D721Med (cell line): ENCODE results near the gene PDLIM4.

ENCODE experiments used
- DNase-seq: peaks from one replicate; pipeline ENCODE4 v3.0.0; 2011; ENCODE audit warnings: low spot score; ENCODE audit not compliant: insufficient read length
- FAIRE-seq: peaks from 2 replicates; lab custom pipeline; 2011; peaks lifted over from hg19 to GRCh38; lab: Jason Lieb, UNC
- TF ChIP-seq, protein P1 (sequence below): IDR thresholded peaks from 2 replicates; pipeline ENCODE4 v1.5.1; 2012; ENCODE audit warnings: mild to moderate bottlenecking, control low read depth; ENCODE audit not compliant: insufficient read depth; ENCODE audit errors: missing control alignments

PDLIM4 gene

DNA sequence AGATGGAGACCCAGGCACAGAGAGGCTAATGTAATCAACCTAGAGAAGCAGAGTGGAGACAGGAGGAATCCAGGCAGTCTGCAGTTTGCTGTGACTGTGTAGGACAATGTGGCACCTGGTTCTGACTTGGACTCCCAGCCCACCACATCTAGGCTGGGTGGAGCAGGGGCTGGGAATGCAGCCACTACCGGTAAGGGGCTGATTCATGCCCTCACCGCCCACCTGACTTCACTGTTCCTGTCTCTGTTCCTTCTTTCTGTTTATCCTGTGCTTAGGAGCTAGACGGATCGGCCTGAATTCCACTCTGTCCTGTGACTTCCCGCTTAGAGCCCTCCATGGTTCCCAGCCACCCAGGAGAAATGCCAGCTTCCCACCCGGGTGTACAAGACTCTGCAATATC lies 2.6 kb downstream of the PDLIM4 start:
- DNase-seq (no peak), FAIRE-seq (no peak)
- TF ChIP-seq, protein P1, sequence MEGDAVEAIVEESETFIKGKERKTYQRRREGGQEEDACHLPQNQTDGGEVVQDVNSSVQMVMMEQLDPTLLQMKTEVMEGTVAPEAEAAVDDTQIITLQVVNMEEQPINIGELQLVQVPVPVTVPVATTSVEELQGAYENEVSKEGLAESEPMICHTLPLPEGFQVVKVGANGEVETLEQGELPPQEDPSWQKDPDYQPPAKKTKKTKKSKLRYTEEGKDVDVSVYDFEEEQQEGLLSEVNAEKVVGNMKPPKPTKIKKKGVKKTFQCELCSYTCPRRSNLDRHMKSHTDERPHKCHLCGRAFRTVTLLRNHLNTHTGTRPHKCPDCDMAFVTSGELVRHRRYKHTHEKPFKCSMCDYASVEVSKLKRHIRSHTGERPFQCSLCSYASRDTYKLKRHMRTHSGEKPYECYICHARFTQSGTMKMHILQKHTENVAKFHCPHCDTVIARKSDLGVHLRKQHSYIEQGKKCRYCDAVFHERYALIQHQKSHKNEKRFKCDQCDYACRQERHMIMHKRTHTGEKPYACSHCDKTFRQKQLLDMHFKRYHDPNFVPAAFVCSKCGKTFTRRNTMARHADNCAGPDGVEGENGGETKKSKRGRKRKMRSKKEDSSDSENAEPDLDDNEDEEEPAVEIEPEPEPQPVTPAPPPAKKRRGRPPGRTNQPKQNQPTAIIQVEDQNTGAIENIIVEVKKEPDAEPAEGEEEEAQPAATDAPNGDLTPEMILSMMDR = no peak

DNA sequence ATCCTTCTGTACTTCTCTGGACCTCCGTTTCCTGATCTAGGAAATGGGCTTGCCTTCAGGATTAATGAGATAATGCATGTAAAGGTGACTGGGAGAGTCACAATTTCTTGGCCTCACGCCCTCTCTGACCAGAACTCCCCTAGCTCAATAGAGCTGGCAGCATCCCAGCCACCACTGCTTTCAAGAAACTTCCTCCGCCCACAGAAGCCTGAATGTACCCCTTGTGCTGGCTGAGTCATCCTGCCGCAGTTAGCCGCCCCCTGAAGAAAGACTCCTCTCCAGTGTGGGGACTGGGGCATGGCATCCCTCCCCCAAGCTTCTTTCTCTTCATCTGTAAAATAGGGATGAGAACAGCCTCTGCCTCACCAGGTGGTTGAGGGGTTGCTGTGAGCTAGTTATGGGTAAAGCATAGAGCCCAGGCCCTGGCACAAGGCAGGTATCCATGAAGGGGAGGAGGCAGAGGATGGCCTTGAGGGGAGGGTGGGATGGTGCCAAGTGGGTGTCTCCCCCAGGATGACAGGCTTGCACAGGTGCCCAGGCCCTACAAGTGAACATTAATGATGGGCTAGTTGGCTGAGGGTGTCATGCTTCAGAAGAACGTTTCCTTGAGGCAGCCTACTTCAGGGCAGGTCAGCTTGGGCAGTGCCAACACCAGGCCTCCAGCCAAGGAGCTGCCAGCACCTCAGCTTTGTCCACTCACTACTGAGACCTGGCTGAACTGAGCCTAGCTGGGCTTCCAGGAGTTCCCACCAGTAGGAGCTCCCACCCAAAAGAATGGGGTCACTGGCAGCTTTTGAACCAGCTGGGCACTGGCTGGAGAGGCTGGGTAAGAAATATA lies 3.4 kb downstream of the PDLIM4 start:
- FAIRE-seq = no peak
- no peak for DNase-seq
- TF ChIP-seq, protein P1 = no peak

DNA sequence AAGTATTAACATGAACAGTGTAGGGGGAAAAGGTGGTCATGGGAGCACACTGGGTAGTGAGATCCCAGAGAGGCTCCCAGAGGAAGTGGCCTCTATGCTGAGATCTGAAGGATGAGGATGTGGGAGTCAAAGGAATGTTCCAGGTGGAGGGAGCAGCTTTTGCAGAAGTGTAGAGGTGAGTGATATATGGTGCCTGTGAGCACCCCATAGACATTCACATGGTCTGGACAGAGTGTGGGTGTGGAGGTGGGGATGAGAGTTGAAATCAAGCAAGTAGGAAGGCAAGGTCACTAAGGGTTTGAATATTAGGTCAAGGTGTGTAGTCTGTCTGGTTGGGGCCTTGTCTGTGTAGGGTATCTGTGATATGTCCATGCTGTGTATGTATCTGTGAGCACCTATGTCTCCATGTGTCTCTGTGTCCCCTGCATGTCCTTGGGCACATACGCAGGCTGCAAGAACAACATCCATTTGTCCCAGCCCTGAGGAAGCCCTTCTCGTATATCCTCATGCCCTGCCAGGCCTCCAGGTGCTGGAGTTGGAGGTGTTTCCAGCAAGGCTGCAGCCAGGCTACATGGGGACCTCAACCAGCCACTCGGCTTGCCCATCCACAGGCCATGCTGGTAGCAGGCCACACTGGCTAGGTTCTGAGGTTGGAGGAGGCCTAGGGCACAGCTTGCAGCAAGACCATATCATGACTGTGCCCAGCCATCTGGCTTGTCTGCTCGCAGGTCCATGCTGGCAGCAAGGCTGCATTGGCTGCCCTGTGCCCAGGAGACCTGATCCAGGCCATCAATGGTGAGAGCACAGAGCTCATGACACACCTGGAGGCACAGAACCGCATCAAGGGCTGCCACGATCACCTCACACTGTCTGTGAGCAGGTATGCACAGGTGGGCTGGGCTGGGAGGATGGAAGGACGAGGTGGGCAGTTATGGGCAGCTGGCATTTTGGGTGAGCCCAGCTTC lies 4.7 kb downstream of the PDLIM4 start:
- DNase-seq (no peak), FAIRE-seq (no peak)
- TF ChIP-seq, protein P1 = no peak

DNA sequence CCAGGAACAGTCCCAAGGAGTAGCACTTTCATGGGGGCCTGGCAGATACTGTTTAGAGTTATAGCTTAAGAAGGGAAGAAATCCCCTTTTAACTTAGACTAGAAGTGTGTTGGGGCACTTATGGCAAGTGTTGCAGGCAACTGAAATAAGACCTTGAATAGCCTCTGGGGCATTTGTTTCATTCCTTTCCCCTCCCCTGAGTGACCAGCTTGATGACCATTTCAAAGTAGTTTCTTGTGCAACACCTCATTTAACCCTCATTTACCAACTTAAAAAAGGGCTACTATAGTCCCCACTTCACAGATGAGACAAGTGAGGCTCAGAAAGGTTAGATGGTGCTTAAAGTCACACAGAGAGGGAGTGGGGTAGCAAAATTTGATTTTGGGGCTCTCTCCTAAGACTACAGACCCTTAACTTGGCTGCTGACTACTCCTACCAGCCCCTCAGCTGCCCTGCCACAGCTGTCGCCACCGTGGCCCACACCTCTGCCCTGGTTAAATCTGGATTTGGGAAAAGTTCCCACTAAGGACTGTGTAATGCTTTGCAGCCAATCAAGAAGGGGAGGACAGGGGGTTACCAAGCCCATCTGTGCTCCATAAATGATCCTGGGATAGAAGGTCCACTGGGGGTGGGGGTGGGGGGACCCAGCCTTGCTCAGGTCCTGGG lies 5.5 kb downstream of the PDLIM4 start:
- FAIRE-seq (no peak), DNase-seq (no peak)
- TF ChIP-seq, protein P1 = no peak

DNA sequence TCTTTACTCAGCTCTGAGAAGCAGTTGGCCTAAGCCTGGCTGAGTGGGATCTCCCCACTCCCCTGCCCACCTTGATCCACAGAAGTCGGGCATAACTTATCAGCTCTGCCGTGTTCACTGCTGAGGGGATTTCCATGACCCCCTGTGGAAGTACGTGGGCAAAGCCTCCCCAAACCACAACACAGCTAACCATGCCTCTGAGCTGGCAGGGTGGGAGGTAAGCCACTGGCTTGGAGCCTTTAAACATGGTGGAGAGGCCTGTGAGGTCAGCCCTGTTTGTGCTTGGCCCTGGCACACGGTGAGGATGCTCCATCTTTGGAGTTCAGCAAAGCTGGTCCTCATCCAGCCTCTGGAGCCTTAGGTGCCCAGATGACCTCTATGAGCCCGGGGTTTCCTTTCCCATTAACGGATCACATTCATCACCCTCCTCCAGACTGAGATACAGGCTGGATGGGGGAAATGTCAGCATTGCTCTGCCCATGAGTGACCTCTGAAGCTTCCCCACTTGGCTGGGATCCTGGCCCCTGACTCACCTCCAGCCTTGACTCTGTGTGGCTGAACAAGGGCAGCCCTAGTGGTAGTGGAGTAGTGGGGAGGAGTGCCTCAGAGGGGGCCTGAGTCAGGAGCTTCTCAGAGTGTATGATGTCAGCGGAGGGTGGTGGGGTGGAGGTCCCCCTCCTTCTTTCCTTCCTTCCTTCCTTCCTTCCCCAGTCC lies 6.2 kb downstream of the PDLIM4 start:
- TF ChIP-seq, protein P1 = no peak
- DNase-seq = no peak
- no peak for FAIRE-seq

DNA sequence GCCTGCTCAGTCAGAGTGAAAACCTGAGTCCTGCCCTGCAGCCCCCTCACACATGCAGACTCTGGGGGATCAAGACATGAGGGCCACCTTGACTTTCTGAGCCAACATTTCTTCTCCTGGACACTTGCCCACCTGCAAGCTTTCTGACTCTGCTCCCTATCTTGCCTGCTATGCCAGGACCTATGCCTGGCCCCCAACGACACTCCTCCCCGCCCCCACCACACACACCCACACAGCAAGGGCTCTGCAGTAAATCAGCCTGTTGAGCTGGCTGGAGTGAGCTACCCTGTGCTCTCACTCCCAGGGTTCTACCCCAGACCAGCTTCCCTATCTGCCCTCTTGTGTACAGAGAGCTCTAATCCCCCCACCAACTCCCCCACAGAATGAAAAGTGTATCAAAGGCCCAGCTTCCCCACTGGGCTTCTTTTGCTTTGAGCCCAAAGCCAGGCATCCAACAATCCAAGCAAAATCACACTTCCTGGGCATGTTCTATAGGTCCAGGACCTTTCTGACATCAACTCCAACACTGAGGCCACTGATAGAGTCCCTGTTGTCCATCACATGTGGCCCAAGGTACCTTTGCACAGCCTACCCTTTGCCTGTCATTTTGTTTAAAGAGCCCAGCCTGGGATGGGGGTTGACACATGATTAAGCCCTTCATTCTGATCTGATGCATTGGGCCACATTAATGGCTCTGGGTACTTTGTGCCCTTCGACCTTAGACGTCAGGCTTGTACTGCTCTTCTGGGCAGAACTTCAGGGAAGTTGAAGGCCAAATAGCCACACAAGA lies 7.2 kb downstream of the PDLIM4 start:
- FAIRE-seq = no peak
- TF ChIP-seq, protein P1 = no peak
- DNase-seq = no peak
